KMS-11 (cell line): Measurements from ENCODE around the gene NME7.

Experiments
- H2AFZ ChIP-seq: fragments of 200-600 bp; sonication (generic); 2 replicates; pipeline ENCODE4 v1.6.1; 2016; ENCODE audit warnings: antibody characterized with exemption, mixed run types, low read depth
- H3K27ac ChIP-seq: fragments of 200-600 bp; sonication (generic); 2 replicates; pipeline ENCODE4 v1.6.1; 2016; ENCODE audit warnings: mild to moderate bottlenecking, mixed run types
- H3K27me3 ChIP-seq: fragments of 200-600 bp; sonication (generic); 2 replicates; pipeline ENCODE4 v1.6.1; 2017; ENCODE audit warnings: mild to moderate bottlenecking, low read depth, mixed run types, moderate library complexity; ENCODE audit not compliant: insufficient read depth
- H3K36me3 ChIP-seq: fragments of 200-600 bp; sonication (generic); 2 replicates; pipeline ENCODE4 v1.6.1; 2017; ENCODE audit warnings: mild to moderate bottlenecking, mixed run types; ENCODE audit not compliant: insufficient read depth
- H3K4me1 ChIP-seq: fragments of 200-600 bp; sonication (generic); 2 replicates; pipeline ENCODE4 v1.6.1; 2016; ENCODE audit warnings: mild to moderate bottlenecking, low read depth, mixed run types; ENCODE audit not compliant: poor library complexity, severe bottlenecking
- H3K4me2 ChIP-seq: fragments of 200-600 bp; sonication (generic); 2 replicates; pipeline ENCODE4 v1.7.0; 2016; ENCODE audit warnings: mild to moderate bottlenecking, mixed run types
- H3K4me3 ChIP-seq: fragments of 200-600 bp; sonication (generic); IDR thresholded peaks from 2 replicates; pipeline ENCODE4 v1.6.1; 2017; ENCODE audit warnings: low read depth, low read length, mixed read lengths; ENCODE audit not compliant: insufficient read depth
- H3K79me2 ChIP-seq: fragments of 200-600 bp; sonication (generic); 2 replicates; pipeline ENCODE4 v1.6.1; 2016; ENCODE audit warnings: low read depth, mixed run types; ENCODE audit not compliant: insufficient read depth
- H3K9ac ChIP-seq: fragments of 200-600 bp; sonication (generic); 2 replicates; pipeline ENCODE4 v1.6.1; 2016; ENCODE audit warnings: mild to moderate bottlenecking, mixed run types
- H4K20me1 ChIP-seq: fragments of 200-600 bp; sonication (generic); 2 replicates; pipeline ENCODE4 v1.6.1; 2016; ENCODE audit warnings: mild to moderate bottlenecking, mixed run types; ENCODE audit not compliant: insufficient read depth
- CTCF ChIP-seq: fragments of 200-600 bp; sonication (generic); conservative IDR thresholded peaks from 2 replicates; pipeline ENCODE4 v1.6.1; 2017; ENCODE audit warnings: low read depth, mild to moderate bottlenecking, antibody characterized with exemption, low read length, moderate library complexity, mixed read lengths

NME7 gene

GRCh38 chr1:169133801-169134502, 233.6 kb downstream of the NME7 start:
- Histone ChIP-seq H4K20me1 (no peaks in the 10 kb centered on the region), H3K27me3 (no peaks in the 10 kb centered on the region), H3K27ac (no peak overlapping the region), H3K4me3 (no peak overlapping the region), H2AFZ (no peak overlapping the region), H3K4me1 (no peaks in the 10 kb centered on the region), H3K79me2 (no peaks in the 10 kb centered on the region), H3K9ac (no peak overlapping the region), H3K36me3 (no peaks in the 10 kb centered on the region), H3K4me2 (no peak overlapping the region)
- no peak for TF ChIP-seq CTCF

- no peak for TF ChIP-seq CTCF
- Histone ChIP-seq H3K27ac (no peak overlapping the region), H3K4me1 (no peaks in the 10 kb centered on the region), H3K4me2 (no peak overlapping the region), H2AFZ (no peak overlapping the region), H4K20me1 (no peaks in the 10 kb centered on the region), H3K4me3 (no peak overlapping the region), H3K9ac (no peak overlapping the region), H3K36me3 (no peaks in the 10 kb centered on the region), H3K27me3 (no peaks in the 10 kb centered on the region), H3K79me2 (no peaks in the 10 kb centered on the region)
These were observed 234.4 kb downstream of the NME7 start for GRCh38 chr1:169133228-169133576.

GRCh38 chr1:169132512-169133227, 234.9 kb downstream of the NME7 start:
- Histone ChIP-seq H3K4me2 (no peak overlapping the region), H4K20me1 (no peaks in the 10 kb centered on the region), H3K27ac (no peak overlapping the region), H3K36me3 (no peaks in the 10 kb centered on the region), H3K9ac (no peak overlapping the region), H3K79me2 (no peaks in the 10 kb centered on the region), H2AFZ (no peak overlapping the region), H3K4me3 (no peak overlapping the region), H3K27me3 (no peaks in the 10 kb centered on the region), H3K4me1 (no peaks in the 10 kb centered on the region)
- TF ChIP-seq CTCF, result no peak

- Histone ChIP-seq H4K20me1 (no peaks in the 10 kb centered on the region), H3K4me1 (no peaks in the 10 kb centered on the region), H3K79me2 (no peaks in the 10 kb centered on the region), H2AFZ (no peak overlapping the region), H3K27me3 (no peaks in the 10 kb centered on the region), H3K27ac (no peak overlapping the region), H3K36me3 (no peaks in the 10 kb centered on the region), H3K4me2 (no peak overlapping the region), H3K9ac (no peak overlapping the region), H3K4me3 (no peak overlapping the region)
- no peak for TF ChIP-seq CTCF
These were observed 236.9 kb downstream of the NME7 start for GRCh38 chr1:169130683-169131082.
